Activated CD4-positive, alpha-beta T cell treated with anti-CD3 and anti-CD28 coated beads, Interleukin-2, Interleukin-6, amounts not matched to agents 100 ng/mL and 50 ng/mL, durations not matched to agents 16 hours and 8 hours (primary cell): ENCODE results near the gene P3H1.
A peak's percentile ranks its signal among the peaks of the same experiment; 100 is the strongest.
"Not testable (repeated sequence)": the region's sequence is repeated elsewhere in the genome, so short reads cannot be mapped to it uniquely, and the experiment has no call there.

Experiments
- DNase-seq: peaks from one replicate; pipeline ENCODE4 v3.0.0-alpha.2; 2020

Gene P3H1

DNA sequence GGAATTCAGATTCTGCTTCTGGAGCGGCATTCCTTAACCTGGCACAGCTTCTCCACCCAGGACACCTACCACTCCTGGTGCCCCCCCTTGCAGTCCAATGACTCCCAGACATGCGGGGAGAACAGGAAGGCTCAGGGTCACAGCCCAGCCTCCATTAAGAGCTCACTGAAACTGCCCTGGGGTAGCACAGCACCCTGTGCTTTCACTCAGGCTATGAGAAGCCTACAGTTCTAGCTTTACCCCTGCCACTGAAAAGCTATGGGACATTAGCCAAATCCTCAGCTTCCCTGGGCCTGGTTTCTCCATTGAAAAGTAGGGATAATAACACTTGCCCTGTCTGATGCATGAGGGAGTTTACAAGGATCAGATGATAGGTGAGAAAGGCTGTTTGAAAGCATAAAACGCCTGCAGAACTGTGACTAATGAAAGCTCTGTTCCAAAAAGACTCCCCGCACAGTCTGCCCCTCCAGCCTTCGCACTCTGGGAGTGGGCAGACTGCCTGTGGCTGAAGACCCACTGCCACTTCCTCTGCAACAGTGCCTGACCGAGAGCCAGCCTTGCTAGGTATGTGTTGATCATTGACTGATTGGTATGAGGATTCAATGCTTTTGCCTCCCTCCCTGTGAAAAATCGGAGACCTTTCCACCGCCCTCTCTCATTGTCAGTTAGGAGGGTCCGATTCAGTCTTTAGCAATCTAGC is 24.1 kb downstream of the P3H1 start:
- no peak for DNase-seq

DNA sequence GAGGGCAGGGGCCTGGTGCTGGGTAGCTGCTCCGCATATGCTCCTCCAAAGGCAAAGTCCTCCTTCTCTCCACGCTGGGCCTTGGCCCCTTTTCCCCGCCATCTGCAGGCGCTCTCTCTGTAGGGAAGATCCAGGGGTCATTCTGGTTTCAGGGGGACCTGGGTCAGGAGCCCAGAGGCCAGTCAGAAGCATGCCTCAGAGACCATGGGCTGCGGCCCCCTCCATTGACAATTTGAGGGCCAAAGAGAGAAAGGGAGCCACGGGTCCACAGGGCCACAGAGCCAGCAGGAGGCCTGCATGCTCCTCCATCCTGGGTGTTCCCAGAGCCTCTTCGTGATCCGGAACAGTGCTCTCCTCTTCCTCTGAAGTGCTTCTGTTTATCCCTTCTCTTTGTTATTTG is 24.7 kb downstream of the P3H1 start:
- no peak for DNase-seq

DNA sequence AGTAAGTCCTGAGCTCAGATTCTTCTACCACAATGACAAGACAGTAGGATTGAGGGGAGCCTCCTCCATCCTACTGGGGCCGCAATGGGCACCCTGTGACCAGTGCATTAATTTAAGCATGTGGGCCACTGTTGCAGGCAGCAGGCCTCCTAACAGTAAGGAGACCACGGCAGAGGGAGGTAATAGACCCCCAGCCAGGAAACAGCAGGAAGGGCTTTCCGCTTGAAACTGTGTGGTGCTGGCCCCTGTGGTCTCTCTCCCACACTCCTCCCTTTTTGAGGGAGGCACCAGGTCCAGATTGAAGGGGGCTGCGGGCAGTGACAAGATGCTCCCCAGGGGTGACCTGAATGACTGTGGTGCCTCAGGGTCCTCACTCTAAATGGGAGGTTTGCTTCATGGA is 25.1 kb downstream of the P3H1 start:
- DNase-seq: no peak

DNA sequence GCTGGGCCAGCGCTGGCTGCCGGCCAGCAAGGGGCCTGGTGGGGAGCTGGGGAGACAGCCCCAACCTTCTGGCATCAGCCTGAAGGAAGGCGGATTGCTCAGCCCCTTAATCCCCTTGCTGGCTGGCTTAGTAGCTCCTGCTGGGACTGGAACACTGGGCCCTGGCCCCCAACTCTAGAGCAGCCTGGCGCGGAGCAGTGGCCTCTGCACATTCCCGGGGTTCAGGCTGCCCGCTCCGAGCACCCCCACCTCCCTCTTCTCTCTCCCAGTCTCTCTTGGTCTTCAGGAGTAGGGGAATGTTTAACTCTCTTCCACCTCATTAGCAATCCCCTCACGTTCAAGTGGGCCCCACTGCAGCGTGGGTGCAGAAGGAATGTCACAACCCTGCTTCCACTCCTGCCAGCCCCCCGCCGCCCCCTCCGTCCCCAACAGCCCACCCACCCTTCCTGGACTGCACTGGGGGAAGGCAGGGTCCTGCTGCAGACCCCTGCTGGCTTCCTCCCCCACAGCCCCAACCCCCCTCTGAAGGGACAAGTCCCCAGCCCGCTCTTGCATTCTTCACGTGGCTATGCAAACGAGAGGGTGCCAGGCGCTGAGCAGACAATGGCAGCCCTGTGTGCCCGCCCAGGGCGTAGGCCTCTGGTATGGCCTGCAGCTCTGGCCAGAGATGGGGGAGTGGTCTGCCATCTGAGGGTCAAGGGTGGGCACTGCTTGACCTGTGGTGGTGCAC is 25.8 kb downstream of the P3H1 start:
- no peak for DNase-seq

DNA sequence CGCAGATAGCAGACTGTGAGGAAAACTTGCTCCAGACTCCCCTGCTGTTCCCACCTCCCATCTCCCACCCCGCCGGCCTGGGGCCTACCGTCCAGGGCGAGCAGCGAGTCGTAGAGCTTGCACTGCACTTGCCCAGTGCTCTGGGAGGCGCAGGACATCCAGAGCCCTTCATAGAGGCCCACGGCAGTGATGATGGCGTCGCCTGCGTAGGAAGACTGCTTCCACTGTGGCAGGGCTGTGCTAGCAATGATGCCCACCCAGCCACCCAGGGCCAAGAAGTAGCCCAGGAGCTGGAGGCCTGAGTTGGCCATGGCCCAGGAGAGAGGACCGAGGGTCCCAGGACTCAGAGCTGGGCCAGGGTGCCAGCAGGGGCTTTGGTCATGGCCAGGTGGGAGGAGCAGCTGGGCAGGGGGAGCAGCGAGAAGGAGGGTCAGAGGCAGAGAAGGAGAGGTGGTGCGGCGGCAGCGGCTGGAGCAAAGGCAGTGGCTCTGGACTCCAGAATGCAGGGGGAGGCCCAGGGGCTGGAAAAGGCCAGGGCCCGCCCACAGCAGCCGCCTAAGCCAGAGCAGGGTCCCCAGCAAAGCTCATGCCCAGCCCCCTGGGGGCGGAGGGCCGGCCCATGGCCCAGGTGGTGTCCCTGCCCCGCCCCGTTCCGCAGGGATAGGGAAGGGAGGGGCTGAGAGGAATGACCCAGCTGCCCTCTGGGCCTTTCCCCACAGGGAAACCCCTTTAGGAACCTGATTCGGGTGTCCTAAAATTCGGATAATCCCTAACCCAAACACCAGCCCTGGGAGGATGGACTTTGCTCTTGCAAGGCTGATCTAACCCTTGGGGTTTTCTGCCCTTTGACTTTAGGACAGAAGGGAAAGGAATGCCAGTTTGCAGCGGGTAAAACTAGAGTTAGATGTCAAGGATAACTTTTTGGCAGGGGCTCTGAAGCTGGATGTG is 26.8 kb downstream of the P3H1 start, which contains the start of gene CLDN19:
Gene CLDN19 (minus strand): TSS at position 484 of the 948 bp plus-strand sequence. CDS start 173 bp downstream, at position 311.
- DNase-seq: no peak

DNA sequence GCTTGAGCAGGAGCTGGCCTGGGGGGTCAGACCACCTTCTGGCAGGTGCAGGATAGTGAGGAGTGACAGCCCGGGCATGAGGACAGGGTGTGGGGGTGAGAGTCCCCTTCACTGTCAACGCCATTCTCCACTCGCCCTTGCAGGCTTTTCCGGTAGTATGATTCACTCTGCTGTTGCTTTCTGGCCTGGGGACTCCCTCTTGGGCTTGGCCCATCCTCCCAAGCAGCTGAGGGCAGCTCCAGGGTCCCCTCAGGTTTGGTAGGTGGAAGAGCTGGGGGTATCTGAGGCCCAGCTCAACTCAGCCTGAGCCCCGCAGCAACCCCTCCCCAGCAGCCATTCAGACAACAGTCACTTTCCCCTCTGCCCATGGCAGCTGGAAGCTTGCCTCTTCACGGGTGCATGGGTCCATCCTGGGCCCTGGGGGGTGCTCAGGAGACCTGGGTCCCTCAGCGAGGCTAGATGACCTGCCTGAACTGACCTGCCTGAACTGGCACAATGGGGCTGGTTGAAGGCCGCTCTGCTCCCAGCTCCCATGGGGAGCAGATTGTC is 28.1 kb downstream of the P3H1 start:
- no peak for DNase-seq

DNA sequence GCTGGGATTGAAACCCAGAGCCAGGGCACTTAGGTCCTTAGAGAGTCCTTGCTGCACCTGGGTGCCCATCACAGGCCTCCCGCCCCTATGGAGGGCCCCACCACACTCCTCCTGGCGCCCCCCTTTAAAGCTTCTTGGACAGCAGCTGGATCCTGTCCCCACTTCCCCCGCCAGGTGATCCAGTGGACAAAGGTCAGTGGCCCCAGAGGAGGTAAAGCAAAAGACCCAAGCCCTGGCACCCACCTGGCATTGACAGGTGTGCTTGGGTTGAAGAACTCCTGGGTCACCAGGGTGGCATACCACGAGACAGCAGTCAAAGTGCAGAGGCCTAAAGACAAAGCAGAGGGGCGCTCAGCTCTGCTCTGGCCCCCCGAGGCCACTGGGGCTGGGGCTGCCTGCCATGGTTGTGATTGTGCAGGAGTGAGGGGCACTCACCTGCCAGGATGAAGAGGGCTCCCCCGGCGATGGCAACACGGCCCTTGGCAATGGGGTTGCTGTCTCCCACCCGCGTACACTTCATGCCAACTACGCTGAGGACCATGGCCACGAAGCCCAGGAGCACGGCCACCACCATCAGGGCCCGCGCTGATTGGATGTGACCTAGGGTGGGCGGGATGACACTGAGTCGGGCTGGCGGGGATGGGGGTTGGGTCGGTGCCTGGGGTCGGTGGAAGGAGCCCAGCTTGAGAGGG is 28.7 kb downstream of the P3H1 start:
- DNase-seq: no peak

DNA sequence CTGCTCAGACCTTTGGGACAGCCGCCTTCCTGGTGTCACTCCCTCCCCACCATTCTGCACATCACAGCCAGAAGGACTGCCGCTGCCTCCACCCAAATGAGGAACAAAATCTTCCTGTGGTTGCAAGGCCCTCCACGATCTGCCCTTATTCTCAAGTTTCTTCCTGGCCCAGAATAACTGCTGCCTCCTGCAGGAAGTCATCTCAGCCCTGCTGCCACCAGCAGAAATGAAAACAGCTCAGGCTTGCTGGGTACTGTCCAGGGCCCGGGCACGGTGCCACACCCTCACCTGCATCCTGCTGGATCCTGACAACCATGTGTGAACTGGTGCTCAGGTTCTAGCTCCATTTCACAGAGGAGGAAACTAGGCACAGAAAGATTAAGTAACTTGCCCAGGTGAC is 29.6 kb downstream of the P3H1 start:
- no peak for DNase-seq

DNA sequence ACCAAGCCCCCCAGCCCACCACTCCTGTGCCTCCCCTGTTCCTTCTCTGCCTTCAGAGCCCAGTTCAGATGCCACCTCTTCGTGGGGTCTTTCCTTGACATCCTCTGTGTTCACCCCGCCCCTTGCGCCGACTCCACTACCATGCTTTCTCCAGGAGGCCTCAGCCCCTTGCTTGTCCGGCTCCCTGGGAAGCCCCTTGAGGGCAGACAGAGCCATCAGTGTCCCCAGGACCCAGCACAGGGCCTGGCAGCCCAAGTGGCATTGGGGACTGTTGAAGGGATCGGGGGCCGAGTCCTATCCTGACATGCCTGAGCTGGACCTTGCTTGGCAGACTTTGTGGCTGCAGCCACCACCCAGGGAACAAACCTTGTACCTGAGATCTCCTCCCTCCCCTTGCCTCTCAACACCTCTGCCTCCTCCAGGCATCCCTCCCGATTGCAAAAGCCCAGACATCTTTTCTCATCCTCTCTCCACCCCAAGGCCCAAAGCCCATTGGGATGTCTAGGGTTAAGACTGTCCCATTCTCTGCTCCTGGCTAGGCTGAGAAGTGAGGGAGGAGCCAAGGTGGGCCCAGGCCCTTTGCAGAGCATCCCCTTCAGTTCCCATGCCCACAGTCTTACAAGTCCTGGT is 30.1 kb downstream of the P3H1 start:
- no peak for DNase-seq

DNA sequence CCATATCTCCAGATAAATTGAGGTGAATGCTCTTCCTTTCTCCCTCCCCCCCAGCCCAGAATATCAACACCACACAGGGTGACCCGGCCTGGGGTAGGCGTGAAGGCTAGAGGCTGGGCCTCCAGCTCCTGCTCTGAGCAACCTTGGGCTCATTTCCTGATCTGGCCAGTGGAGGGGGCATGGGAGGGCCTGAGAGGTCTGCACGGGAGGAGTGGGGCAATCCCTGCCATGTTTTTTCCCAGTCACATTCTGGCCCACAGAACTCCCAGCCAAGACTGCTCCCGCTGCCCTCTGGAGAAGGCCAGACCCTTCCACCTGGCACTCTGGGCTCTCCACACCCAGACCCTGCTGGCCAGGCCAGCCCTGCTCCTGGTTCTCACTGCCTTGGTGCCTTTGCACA is 30.7 kb downstream of the P3H1 start:
- DNase-seq: peak; percentile 11

DNA sequence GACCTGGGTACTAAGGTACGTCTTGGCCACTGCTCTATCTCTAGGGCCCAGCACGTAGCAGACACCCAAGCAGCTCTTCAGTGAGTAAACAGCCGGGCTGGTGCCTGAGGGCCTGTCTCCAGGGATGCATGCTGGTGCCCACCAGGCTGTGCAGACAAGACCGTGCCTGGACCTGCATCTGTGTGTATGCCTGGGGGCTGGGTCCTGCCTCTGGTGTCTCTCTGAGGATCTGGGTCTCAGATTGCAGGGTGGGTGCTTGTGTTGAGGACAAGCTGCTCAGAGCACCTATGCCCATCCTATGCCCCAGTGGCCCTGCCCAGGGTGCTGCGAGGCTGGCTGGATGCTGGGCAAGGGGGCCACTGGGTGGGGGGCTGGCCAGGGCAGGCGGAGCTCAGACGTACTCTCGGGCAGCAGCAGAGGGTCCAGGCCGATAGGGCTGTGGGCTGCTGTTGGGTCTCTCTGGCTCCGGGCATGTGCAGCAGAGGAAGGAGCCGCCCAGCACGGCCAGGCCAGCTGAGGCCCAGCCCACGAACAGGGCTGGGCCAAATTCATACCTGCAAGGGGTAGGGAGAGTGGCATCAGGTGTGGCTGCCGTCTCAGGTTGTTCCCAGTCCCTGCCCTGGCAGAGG is 31.2 kb downstream of the P3H1 start:
- no peak for DNase-seq

DNA sequence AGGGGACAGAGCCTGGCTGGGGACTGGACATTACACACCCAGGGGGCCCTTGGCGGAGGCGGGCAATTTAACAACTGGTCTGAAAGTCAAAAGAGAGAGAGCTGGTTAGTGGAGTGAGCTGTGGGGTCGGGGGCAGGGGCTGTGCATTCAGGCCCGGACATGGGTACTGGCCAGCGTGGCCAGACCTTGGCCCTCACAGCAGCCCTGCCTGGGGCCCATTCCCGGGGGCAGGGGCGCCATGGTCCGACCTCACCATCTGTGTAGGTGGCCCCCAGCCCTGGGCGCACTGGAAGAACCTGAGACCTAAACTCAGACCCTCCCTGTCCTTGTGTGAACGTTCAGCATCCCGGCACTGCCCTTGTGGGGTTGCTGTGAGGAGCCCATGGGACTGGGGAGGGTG is 31.8 kb downstream of the P3H1 start:
- no peak for DNase-seq

DNA sequence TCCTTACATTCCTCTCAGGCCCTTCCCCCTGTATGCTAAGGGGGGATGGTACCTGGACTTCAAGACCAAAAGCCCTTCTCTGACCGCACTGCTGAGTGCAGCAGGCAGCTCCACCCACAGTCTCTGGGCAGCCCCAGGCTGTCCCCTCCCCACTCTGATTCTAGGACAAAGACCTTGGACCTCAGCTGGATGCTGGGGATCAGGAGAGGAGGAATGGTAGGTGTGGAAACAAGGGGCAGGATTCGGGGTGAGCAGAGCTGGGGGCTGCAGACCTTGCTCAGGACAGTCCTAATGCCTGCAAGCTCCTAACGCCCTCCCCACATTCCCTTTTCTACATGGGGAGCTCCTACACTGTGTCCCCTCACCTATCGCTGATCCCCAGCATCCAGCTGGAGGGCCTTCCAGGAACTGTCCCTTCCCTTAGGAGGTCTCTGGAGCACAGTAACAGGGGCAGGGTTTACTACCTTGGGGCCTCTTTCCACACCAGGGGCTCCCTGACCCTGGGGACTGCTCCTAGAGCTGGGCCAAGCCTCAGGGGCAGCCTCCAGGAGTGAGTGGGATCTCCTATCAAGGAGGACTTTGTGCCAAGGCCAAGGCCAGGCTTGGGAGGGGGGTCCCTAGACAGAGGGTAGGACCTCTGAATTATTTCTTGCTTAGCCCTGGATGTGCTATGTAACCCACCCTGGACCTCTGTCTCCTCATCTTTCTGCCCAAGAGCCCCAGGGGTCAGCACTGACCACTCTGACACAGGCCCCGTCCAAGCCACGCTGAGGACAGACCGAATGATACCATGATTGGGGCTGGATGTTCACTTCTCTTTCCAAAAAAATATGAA is 32.4 kb downstream of the P3H1 start:
- no peak for DNase-seq

DNA sequence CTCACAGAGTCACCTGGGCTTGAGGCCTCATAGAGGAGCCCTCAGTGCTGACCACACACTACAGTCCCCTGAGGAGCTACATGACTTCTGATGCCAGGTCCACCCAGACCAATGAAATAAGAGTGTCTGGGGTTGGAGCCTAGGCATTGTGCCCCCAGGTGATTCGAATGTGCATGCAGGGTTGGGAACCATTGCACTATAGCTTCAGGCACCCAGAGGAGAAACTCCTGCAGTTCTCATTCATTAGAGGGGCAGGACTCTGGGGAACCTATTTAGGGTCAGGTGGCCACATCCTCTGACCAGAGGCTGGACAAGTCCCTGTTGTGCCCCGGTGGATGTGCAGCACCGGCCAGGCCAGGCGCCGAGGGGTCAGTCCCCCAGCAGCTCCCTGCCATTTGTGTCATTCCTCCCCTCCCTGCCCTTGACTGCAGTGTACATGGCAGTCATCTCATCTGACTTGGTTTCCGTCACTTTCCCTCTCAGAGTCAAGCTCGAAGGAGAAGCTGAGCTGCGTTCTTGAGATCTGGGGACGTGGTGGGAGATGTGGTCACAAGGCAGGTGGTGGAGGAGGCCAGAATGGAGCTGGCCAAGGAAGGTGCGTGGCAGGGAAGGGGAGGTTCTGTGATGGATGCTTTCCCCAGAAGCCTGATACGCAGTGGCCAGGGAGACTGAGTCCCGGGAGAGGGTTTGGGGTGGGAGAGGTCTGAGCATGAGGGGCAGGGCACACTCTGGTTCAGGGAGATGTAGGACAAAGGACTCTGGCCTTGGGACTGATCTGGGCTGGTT is 33.2 kb downstream of the P3H1 start:
- no peak for DNase-seq

DNA sequence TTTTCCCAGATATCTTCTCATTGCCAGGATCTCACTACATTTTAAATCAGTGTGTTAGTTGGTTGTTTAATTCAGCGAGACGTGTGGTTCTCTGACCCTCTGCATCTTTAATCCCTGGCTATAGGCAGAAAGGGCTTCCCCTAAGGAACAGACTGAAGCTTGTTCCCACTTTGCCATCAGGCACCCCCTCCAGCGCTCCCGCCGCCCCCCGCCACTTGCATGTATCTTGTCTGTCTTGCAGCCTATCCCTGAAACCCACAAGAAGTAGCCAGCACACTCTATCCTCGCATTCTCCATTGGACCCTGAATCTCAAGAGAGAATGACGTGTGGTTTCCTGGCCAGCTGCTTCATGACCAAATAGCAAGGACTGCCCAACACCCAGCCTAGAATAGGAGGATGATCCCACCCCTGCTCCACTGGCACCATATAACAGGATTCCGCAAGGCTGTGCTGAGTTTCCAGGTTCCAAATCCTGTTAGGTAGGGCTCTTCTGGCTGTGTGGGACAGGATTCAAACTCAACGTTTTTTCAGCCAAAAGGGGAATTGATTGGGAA is 34.6 kb downstream of the P3H1 start:
- no peak for DNase-seq

DNA sequence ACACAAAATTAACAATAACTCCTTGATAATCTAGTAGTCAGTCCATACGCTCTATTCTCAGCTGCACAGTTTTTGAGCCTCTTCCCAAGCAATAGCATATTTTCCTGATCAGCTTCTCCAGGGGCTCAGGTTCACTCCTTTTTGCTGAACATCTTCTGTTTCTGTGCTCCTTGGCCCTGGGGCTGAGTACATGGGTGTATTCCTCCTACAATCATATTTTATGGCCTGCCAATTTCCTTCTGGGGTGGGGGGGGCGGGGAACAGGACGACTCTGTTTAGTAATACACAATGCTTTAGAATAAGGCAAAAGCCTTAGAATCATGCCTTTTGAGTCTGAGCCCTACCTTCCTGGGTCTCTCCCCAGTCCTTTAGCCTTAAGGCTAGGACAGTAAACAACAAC is 35.2 kb downstream of the P3H1 start:
- no peak for DNase-seq

DNA sequence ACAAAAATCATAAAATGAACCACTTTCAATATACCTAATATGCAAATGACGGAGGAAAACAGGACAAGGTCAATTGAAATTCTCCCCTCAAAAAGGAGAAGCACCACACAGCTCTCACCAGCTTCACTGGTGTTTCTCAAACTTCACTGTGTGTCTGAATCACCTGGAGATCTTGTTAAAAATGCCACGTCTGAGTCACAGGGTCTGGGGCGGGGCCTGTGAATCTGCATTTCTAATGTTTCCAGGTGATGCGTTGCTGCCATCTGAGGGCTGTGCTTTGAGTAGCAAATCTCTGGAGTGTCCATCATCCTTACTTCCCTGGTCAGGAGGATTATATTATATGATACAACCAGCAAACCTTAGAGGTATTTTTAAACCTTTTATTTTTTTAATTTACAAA is 35.8 kb downstream of the P3H1 start:
- peak; percentile 50 for DNase-seq

DNA sequence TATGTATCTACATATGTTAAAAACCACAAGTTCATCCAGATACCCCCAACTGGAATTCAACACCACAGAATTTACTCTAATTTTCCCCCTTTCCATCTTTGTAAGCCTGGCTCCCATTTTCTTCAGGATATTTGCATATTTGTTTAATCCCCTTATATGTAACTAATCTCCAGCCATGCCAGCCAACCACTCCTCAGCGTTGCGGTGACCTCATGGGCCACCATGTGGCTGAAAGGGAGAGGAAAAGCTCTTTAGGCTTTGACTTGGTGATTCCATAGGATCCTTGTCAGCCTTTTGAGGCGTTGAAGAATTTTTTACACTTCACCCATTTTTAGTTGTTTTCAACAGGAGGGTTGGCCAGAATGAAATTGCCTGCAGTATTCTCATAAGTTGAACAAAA is 36.8 kb downstream of the P3H1 start:
- DNase-seq: no peak

DNA sequence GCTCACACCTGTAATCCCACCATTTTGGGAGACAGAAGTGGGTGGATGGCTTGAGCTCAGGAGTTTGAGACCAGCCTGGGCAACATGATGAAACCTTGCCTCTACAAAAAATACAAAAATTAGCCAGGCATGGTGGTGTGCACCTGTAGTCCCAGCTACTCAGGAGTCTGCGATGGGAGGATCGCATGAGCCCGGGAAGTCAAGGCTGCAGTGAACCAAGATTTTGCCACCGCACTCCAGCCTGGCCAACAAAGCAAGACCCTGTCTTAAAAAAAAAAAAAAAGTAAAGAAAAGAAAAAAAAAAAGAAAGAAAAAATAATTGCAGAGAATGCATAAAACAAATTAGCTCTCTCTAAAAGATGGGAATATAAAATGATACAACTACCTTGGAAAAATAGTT is 41.0 kb downstream of the P3H1 start:
- DNase-seq: not testable (repeated sequence)
